NT2/D1 (cell line): Measurements from ENCODE around the gene FPGS.
"Not testable (repeated sequence)": the region's sequence is repeated elsewhere in the genome, so short reads cannot be mapped to it uniquely, and the experiment has no call there.

Source experiments
- DNase-seq: peaks from one replicate; pipeline ENCODE4 v3.0.0-alpha.2; 2011; ENCODE audit warnings: low read depth, low spot score
- H3K27me3 ChIP-seq: 2 replicates; pipeline ENCODE4 v1.6.0; 2011; ENCODE audit warnings: mild to moderate bottlenecking; ENCODE audit not compliant: insufficient read length, insufficient read depth
- H3K36me3 ChIP-seq: 2 replicates; pipeline ENCODE4 v1.6.1; 2011; ENCODE audit warnings: mild to moderate bottlenecking, low read length, mixed read lengths; ENCODE audit not compliant: insufficient read depth, insufficient read length
- H3K4me1 ChIP-seq: 2 replicates; pipeline ENCODE4 v1.5.1; 2011; ENCODE audit not compliant: insufficient read depth, insufficient read length
- H3K4me3 ChIP-seq: 2 replicates; pipeline ENCODE4 v1.5.1; 2011; ENCODE audit warnings: low read depth; ENCODE audit not compliant: insufficient read length
- H3K9ac ChIP-seq: 2 replicates; pipeline ENCODE4 v1.6.0; 2011; ENCODE audit warnings: low read depth; ENCODE audit not compliant: insufficient read length
- H3K9me3 ChIP-seq: 2 replicates; pipeline ENCODE4 v1.5.1; 2011; ENCODE audit warnings: mild to moderate bottlenecking, low read length; ENCODE audit not compliant: insufficient read depth
- SUZ12 ChIP-seq: IDR thresholded peaks from 2 replicates; pipeline ENCODE4 v1.6.1; 2011; ENCODE audit not compliant: insufficient read length, insufficient read depth; ENCODE audit errors: extremely low read depth
- YY1 ChIP-seq: IDR thresholded peaks from 2 replicates; pipeline ENCODE4 v1.6.1; 2011; ENCODE audit not compliant: insufficient read length, insufficient read depth
- ZNF274 ChIP-seq: IDR thresholded peaks from 2 replicates; pipeline ENCODE4 v1.6.1; 2011; ENCODE audit warnings: mild to moderate bottlenecking, low read depth, low read length

FPGS gene

DNA sequence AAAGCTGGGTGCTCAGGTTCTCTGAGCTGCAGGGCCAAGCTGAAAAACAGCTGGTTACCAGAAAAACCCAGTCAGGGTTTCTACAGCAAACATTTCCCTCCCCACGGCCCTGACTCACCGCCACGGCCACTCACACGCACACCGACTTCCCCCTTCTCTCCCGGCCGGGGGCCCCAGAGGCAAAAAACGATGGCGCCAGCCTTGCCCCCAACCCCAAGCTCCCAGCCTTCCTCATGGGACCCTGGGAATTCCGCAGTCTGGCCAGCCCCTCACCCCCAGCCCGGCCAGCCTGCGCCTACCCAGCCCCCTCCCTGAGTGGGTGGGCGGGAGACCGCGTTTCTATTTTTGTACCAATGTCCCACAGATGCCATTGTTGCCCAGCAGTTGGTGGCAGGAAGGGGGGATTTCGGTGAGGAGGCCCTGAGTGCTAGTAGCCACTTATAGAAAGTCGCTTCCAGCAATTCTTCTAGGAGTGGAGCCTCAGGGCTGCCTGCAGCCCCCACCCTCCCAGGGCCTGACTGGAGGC, 33.4 kb downstream of the FPGS start:
- H3K9ac ChIP-seq = peak overlapping the region; percentile 46
- H3K9me3 ChIP-seq = no peaks in the 10 kb centered on the region
- no peaks in the 10 kb centered on the region for H3K27me3 ChIP-seq
- H3K4me1 ChIP-seq = peaks cover 24% of the 10 kb centered on the region
- no peaks in the 10 kb centered on the region for H3K36me3 ChIP-seq
- no peak for DNase-seq
- TF ChIP-seq SUZ12 = no peak
- TF ChIP-seq YY1 = no peak
- TF ChIP-seq ZNF274 = no peak
- no peak overlapping the region for H3K4me3 ChIP-seq

GRCh38 chr9:127836561-127836960, 33.9 kb downstream of the FPGS start:
- H3K9ac ChIP-seq, H3K9me3 ChIP-seq, H3K36me3 ChIP-seq, DNase-seq, H3K4me3 ChIP-seq, H3K27me3 ChIP-seq: not testable (repeated sequence)
- peaks cover 24% of the 10 kb centered on the region for H3K4me1 ChIP-seq

DNA sequence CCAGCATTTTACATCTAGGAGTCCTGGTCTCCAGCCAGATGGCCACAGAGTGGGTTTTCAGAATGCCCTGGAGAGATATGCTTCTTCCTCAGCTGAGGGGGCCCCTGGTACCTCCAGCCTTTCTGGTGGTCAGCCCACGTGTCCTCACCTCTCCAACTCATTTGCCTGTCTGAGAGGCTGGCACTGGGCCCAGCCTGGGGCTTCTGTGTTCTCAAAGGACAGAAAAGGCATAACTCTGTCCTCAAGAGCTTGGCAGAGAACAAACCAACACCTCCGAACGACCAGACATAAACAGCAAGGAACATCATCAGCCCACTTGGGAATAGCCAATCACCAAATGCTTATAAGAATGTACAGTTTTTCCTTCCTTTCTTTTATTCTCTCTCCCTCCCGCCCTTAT, 34.7 kb downstream of the FPGS start:
- H3K36me3 ChIP-seq = no peaks in the 10 kb centered on the region
- H3K9ac ChIP-seq = no peak overlapping the region
- peaks cover 24% of the 10 kb centered on the region for H3K4me1 ChIP-seq
- no peak for DNase-seq
- H3K27me3 ChIP-seq = no peaks in the 10 kb centered on the region
- H3K9me3 ChIP-seq = no peaks in the 10 kb centered on the region
- no peak overlapping the region for H3K4me3 ChIP-seq
- TF ChIP-seq SUZ12 = no peak
- TF ChIP-seq YY1 = no peak
- no peak for TF ChIP-seq ZNF274

- TF ChIP-seq YY1 (no peak), SUZ12 (no peak), ZNF274 (no peak)
- Histone ChIP-seq H3K36me3 (no peaks in the 10 kb centered on the region), H3K27me3 (no peaks in the 10 kb centered on the region), H3K9me3 (no peaks in the 10 kb centered on the region), H3K9ac (peak overlapping the region; percentile 12), H3K4me3 (no peak overlapping the region), H3K4me1 (peaks cover 24% of the 10 kb centered on the region)
- no peak for DNase-seq
Observed at GRCh38 chr9:127838375-127839078, 35.8 kb downstream of the FPGS start.

DNA sequence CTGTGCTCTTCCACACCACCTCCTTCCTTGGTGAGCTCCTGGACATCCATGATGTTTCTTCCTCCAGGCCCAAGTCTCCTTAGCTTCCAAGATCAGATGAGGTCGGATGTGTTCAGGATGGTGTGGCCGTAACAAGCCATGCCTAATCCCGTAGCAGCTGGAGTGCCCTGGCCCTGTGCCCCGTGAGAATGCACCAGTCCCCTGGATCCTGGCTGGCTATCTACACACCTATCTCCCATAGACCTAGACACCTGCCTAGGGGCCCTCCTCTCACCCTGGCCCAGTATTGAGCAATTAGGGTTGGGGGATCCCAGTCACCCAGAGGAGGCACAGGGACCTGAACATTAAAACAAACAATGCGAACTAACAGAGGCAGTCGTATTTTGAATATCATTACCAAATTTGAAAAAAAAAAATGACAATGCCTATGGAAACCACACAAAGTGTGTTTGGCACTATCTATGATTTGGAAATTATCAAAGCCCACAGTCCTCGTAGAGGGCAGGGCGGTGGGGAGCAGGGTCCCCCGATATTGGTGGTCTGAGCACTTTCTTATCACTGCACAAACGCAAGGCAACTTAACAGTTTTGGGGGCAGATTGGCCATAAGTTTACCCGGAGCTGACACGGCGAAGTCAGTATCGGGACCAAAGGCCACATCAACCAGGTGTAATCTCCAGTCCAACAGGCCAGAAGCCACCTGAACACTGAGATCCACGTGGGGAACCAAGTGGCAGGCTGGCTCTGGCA, 38.6 kb downstream of the FPGS start:
- Histone ChIP-seq H3K9me3 (no peaks in the 10 kb centered on the region), H3K9ac (no peak overlapping the region), H3K27me3 (no peaks in the 10 kb centered on the region), H3K4me1 (peaks cover 21% of the 10 kb centered on the region), H3K4me3 (no peak overlapping the region), H3K36me3 (no peaks in the 10 kb centered on the region)
- TF ChIP-seq YY1 = no peak
- no peak for TF ChIP-seq ZNF274
- TF ChIP-seq SUZ12 = no peak
- no peak for DNase-seq

GRCh38 chr9:127844821-127845359, 42.2 kb downstream of the FPGS start:
- TF ChIP-seq SUZ12 (no peak), ZNF274 (no peak), YY1 (no peak)
- Histone ChIP-seq H3K9ac (no peak overlapping the region), H3K36me3 (no peaks in the 10 kb centered on the region), H3K4me1 (peaks cover 8% of the 10 kb centered on the region), H3K27me3 (no peaks in the 10 kb centered on the region), H3K4me3 (no peak overlapping the region), H3K9me3 (peaks cover 19% of the 10 kb centered on the region; the same call in 1 of the 2 replicates)
- peak; percentile 47 for DNase-seq

- H3K4me1 ChIP-seq, H3K27me3 ChIP-seq, DNase-seq, H3K4me3 ChIP-seq, H3K36me3 ChIP-seq, H3K9ac ChIP-seq: not testable (repeated sequence)
- H3K9me3 ChIP-seq = peaks cover 20% of the 10 kb centered on the region; the same call in 1 of the 2 replicates
Observed at GRCh38 chr9:127845619-127846018, 42.9 kb downstream of the FPGS start.
